RWPE1 (cell line): ENCODE results near the gene KLHL10.

Experiments used
- CTCF ChIA-PET: fragments of 350-600 bp; sonication (Branson Sonifier 250); formaldehyde crosslinking; extraction: SDS; loops from one replicate; lab custom pipeline; 2021; lab: Yijun Ruan, JAX
- POLR2A ChIA-PET: fragments of 400-600 bp; formaldehyde crosslinking; extraction: SDS; loops from one replicate; lab custom pipeline; 2020; ENCODE audit warnings: antibody characterized with exemption; ENCODE audit not compliant: low non-redundant PET; lab: Yijun Ruan, JAX
- DNase-seq: peaks from one replicate; pipeline ENCODE4 v3.0.0; 2012; ENCODE audit warnings: low spot score
- H3K27ac ChIP-seq: fragments of 450-650 bp; 2 replicates; pipeline ENCODE4 v1.5.1; 2017
- TF ChIP-seq, protein P1 (sequence below): fragments of 450-650 bp; conservative IDR thresholded peaks from 2 replicates; pipeline ENCODE4 v1.5.1; 2017; ENCODE audit warnings: low read depth, mild to moderate bottlenecking

Gene KLHL10

DNA sequence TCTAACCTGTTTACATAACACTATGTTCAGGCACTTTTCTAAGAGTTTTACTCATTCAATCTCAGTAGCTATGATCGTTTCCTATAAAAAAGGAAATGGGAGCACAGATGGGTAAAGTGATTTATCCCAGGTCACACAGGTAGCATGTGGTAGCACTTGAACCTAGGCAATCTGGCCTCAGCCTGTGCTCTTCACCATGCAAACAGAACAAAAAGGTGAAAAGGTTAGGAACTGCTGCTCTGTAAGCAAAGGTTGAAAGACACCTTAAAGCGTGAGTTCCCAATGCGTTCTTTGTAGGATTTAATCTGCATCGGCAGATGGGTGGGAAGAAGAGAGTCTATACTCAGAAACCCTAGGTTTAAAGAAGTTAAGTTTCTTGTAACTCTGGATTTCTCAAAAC lies 42.5 kb downstream of the KLHL10 start:
- TF ChIP-seq, protein P1, sequence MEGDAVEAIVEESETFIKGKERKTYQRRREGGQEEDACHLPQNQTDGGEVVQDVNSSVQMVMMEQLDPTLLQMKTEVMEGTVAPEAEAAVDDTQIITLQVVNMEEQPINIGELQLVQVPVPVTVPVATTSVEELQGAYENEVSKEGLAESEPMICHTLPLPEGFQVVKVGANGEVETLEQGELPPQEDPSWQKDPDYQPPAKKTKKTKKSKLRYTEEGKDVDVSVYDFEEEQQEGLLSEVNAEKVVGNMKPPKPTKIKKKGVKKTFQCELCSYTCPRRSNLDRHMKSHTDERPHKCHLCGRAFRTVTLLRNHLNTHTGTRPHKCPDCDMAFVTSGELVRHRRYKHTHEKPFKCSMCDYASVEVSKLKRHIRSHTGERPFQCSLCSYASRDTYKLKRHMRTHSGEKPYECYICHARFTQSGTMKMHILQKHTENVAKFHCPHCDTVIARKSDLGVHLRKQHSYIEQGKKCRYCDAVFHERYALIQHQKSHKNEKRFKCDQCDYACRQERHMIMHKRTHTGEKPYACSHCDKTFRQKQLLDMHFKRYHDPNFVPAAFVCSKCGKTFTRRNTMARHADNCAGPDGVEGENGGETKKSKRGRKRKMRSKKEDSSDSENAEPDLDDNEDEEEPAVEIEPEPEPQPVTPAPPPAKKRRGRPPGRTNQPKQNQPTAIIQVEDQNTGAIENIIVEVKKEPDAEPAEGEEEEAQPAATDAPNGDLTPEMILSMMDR = no peak
- ChIA-PET CTCF (no interaction called here), POLR2A (no interaction called here)
- H3K27ac ChIP-seq = no peak overlapping the region
- no peak for DNase-seq

DNA sequence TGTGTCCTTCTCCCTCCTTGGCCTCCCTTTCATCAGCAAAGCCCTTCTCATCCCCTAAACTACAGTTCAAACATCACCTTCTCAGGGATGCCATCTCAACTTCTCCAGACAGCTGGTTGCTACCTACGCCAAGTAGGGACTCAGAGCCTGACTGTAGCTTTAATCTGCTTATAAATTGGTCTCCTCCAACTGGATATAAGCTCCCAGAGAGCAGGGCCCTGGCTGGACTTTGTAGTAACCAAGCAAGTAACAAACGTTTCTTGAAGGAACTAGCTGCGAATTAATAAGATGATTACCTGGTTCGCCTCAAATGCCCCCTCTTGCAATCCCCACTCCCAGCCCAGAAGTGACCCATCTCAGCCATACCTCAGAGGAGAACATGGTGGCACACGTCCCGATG lies 45.1 kb downstream of the KLHL10 start:
- ChIA-PET CTCF (no interaction called here), POLR2A (no interaction called here)
- no peak for DNase-seq
- TF ChIP-seq, protein P1 = no peak
- H3K27ac ChIP-seq = peak overlapping the region; percentile 23; the same call in 1 of the 2 replicates

DNA sequence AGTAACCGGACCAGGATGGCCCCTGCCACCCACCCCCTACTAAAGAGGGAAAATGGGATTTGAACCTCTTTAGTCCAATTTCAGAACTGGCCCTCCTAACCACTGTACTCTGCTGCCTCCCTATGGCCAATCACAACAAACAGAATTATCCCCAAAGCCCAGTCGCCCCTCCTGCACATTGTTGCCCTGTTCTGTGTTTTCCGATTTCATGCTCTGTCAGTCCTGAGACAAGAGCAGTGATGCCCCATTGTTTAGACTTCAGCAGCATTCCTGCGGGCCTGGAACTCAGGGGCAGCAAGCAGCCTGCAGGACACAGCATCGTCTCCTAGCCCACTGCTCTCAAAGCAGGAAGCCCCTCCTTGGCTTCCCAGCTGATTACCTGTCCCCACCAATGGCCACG lies 48.1 kb downstream of the KLHL10 start:
- no peak for DNase-seq
- H3K27ac ChIP-seq = no peak overlapping the region
- POLR2A ChIA-PET = no interaction called here
- TF ChIP-seq, protein P1 = peak; percentile 31; the same call in 1 of the 2 replicates
- CTCF ChIA-PET = interaction anchor here (0.7 kb wide), 1 partner anchor 15 kb away, joined by 4 read pairs; no protein-coding TSS in a partner anchor

DNA sequence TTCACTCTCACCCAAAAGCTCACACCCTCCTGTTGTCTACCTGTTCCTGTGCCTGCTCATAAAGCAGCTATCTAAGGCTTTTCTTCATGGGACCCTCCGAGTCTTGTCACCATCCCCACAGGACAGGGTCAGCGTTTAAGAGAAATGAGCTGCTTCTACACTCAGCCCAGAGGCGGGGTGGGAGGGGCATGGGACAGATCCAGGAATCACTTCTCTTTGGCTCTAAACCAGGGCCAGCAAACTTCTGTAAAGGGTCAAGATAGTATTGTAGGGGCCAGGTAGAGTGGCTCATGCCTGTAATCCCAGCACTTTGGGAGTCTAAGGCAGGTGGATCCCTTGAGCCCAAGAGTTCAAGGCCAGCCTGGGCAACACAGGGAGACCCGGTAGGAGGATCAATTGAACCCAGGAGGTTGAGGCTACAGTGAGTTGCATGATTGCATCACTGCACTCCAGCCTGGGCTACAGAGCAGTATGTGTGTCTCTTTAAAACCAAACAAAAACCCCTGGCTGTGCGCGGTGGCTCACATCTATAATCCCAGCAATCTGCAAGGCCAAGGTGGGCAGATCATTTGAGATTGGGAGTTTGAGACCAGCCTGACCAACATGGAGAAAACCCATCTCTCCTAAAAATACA lies 50.8 kb downstream of the KLHL10 start:
- TF ChIP-seq, protein P1 = no peak
- ChIA-PET POLR2A (no interaction called here), CTCF (interaction anchor here (0.9 kb wide), 1 partner anchor 13 kb away, joined by 3 read pairs; no protein-coding TSS in a partner anchor)
- peak overlapping the region; percentile 10 for H3K27ac ChIP-seq
- no peak for DNase-seq

DNA sequence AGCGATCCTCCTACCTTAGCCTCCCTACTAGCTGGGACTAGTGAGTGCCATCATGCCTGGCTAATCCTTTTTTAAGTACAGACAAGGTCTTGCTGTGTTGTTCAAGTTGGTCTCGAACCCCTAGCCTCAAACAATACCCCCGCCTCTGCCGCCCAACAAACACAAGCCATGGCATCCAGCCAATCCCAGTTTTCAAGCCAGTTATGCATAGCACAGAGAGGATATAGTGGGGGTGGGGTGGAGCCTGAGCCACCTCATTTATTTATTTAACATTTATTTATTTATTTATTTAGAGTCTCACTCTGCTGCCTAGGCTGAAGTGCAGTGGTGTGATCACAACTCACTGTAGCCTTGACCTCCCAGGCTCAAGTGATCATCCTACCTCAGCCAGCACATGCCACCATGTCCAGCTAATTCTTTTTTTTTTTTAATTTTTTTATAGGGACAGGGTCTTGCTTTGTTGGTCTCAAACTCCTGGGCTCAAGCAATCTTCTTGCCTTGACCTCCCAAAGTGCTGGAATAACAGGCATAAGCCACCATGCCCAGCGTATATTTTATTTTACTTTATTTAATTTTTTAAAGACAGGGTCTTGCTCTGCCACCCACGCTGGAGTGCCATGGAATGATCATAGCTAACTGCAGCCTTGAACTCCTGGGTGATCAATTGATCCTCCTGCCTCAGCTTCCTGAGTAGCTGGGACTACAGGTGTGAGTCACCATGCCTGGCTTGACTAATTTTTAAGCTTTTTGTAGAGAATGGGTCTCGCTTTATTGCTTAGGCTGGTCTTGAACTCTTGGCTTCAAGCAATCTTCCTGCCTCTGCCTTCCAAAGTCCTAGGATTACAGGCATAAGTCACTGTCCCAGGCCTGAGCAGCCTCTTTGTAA lies 53.8 kb downstream of the KLHL10 start:
- peak overlapping the region; percentile 37 for H3K27ac ChIP-seq
- ChIA-PET CTCF (interaction anchor here (0.6 kb wide), 1 partner anchor 148 kb away, joined by 4 read pairs; no protein-coding TSS in a partner anchor), POLR2A (no interaction called here)
- DNase-seq = no peak
- TF ChIP-seq, protein P1 = no peak

DNA sequence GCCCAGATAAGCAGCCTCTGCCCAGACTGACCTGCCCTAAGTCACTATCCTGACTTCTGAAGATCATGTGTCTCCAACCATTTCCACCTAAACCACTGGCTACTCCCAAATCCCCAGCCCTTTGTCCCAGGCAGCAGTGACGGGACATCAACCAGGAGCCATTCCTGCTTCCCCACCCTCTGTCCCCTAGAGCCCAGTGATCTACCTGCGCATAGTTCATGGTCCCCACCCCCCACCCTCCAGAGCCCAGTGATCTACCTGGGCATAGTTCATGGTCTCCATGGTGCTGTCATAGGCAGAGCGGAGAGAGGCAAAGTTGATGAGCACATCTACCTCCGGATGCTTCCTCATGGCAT lies 54.4 kb downstream of the KLHL10 start:
- DNase-seq = no peak
- H3K27ac ChIP-seq = peak overlapping the region; percentile 37
- ChIA-PET CTCF (no interaction called here), POLR2A (no interaction called here)
- TF ChIP-seq, protein P1 = no peak
